GM12878 (cell line): ENCODE data around the gene MGA. TPM values are rescaled to one million over a fixed set of nuclear protein-coding genes. Genes with fewer than 3 reads are reported as not detected.

Source experiments
- BHLHE40 ChIP-seq, 2 experiments: fragments of 450-650 bp in 1 of 2; IDR thresholded peaks; 2 replicates each; pipeline ENCODE4 v1.6.1; 2011 to 2017; ENCODE audit warnings: low read depth in 2 of 2, borderline replicate concordance in 1 of 2, improper control_type of control experiment in 1 of 2, low read length in 1 of 2, mild to moderate bottlenecking in 1 of 2
- CBFB ChIP-seq: IDR thresholded peaks from 2 replicates; pipeline ENCODE4 v1.6.1; 2016; ENCODE audit warnings: antibody characterized with exemption, low read depth
- CBX3 ChIP-seq: fragments of 200-600 bp; sonication (generic); IDR thresholded peaks from 2 replicates; pipeline ENCODE4 v1.6.1; 2016; ENCODE audit warnings: low read depth, borderline replicate concordance
- CHD4 ChIP-seq: fragments of 200-600 bp; sonication (generic); IDR thresholded peaks from 2 replicates; pipeline ENCODE4 v1.6.1; 2016; ENCODE audit warnings: mild to moderate bottlenecking
- DPF2 ChIP-seq: fragments of 450-650 bp; IDR thresholded peaks from 2 replicates; pipeline ENCODE4 v1.6.1; 2017; ENCODE audit warnings: mild to moderate bottlenecking
- E2F8 ChIP-seq: fragments of 450-650 bp; IDR thresholded peaks from 2 replicates; pipeline ENCODE4 v1.6.1; 2018; ENCODE audit warnings: mild to moderate bottlenecking, low read depth, moderate library complexity; ENCODE audit not compliant: partially characterized antibody
- ETV6 ChIP-seq, 2 experiments: fragments of 450-650 bp in 1 of 2; IDR thresholded peaks in 1 of 2; conservative IDR thresholded peaks in 1 of 2; 2 replicates each; pipeline ENCODE4 v1.6.1; 2014; ENCODE audit warnings: antibody characterized with exemption in 1 of 2, borderline replicate concordance in 1 of 2, low read depth in 1 of 2, mild to moderate bottlenecking in 1 of 2, moderate library complexity in 1 of 2
- EZH2 ChIP-seq: IDR thresholded peaks from 2 replicates; pipeline ENCODE4 v1.6.1; 2012; ENCODE audit warnings: low read depth, mild to moderate bottlenecking, control low read depth, inconsistent platforms, low read length, borderline replicate concordance; ENCODE audit not compliant: control insufficient read depth
- GABPA ChIP-seq: IDR thresholded peaks from 2 replicates; pipeline ENCODE4 v1.6.1; 2014; ENCODE audit warnings: antibody characterized with exemption, low read depth, mild to moderate bottlenecking, inconsistent platforms
- HDGF ChIP-seq: fragments of 450-650 bp; IDR thresholded peaks from 2 replicates; pipeline ENCODE4 v1.6.1; 2016; ENCODE audit warnings: antibody characterized with exemption
- HSF1 ChIP-seq: fragments of 150-350 bp; IDR thresholded peaks from 2 replicates; pipeline ENCODE4 v1.6.1; 2014; ENCODE audit warnings: mild to moderate bottlenecking, low read depth, low read length
- IKZF2 ChIP-seq, 2 experiments: fragments of 450-650 bp; IDR thresholded peaks; 2 replicates each; pipeline ENCODE4 v1.6.1; 2017; ENCODE audit warnings: mild to moderate bottlenecking in 2 of 2, moderate library complexity in 2 of 2
- KDM1A ChIP-seq: fragments of 200-600 bp; sonication (generic); IDR thresholded peaks from 2 replicates; pipeline ENCODE4 v1.6.1; 2016; ENCODE audit warnings: borderline replicate concordance
- MTA2 ChIP-seq: fragments of 450-650 bp; IDR thresholded peaks from 2 replicates; pipeline ENCODE4 v1.6.1; 2016; ENCODE audit warnings: low read depth, mild to moderate bottlenecking, moderate library complexity
- NR2C2 ChIP-seq: IDR thresholded peaks from 2 replicates; pipeline ENCODE4 v1.6.1; 2011; ENCODE audit warnings: borderline replicate concordance, low read depth; ENCODE audit not compliant: control insufficient read depth, insufficient read length
- NRF1 ChIP-seq: conservative IDR thresholded peaks from 2 replicates; pipeline ENCODE4 v1.6.1; 2011; ENCODE audit warnings: mild to moderate bottlenecking, low read depth, low read length, improper control_type of control experiment
- RCOR1 ChIP-seq: conservative IDR thresholded peaks from 2 replicates; pipeline ENCODE4 v1.6.1; 2012; ENCODE audit warnings: low read depth, low read length, improper control_type of control experiment
- RELA ChIP-seq: fragments of 450-650 bp; IDR thresholded peaks from 2 replicates; pipeline ENCODE4 v1.8.0; 2014; ENCODE audit warnings: borderline replicate concordance; ENCODE audit not compliant: partially characterized antibody
- SMAD5 ChIP-seq: IDR thresholded peaks from 2 replicates; pipeline ENCODE4 v1.6.1; 2016; ENCODE audit warnings: antibody characterized with exemption, low read depth
- SUZ12 ChIP-seq: fragments of 200-600 bp; sonication (generic); IDR thresholded peaks from one replicate; pipeline ENCODE4 v1.6.1; 2018; ENCODE audit warnings: antibody characterized with exemption, mild to moderate bottlenecking; ENCODE audit not compliant: unreplicated experiment
- TAF1 ChIP-seq: IDR thresholded peaks from 2 replicates; pipeline ENCODE4 v1.6.1; 2011; ENCODE audit warnings: mild to moderate bottlenecking, low read depth, low read length, borderline replicate concordance
- TBL1XR1 ChIP-seq: IDR thresholded peaks from 2 replicates; pipeline ENCODE4 v1.6.1; 2012; ENCODE audit warnings: low read depth, low read length, improper control_type of control experiment
- ZBED1 ChIP-seq: IDR thresholded peaks from 2 replicates; pipeline ENCODE4 v1.6.1; 2016; ENCODE audit warnings: borderline replicate concordance
- ZNF207 ChIP-seq: fragments of 450-650 bp; IDR thresholded peaks from 2 replicates; pipeline ENCODE4 v1.6.1; 2014; ENCODE audit warnings: antibody characterized with exemption, mild to moderate bottlenecking, borderline replicate concordance
- ZNF217 ChIP-seq: fragments of 450-650 bp; IDR thresholded peaks from 2 replicates; pipeline ENCODE4 v1.6.1; 2017; ENCODE audit warnings: antibody characterized with exemption, mild to moderate bottlenecking
- polyA plus RNA-seq, 11 experiments: library from polyadenylated mRNA; depleted of rRNA in 4 of 11; unstranded in 6 of 11; stranded (reverse) in 5 of 11; fragments of >200 nt; fragmentation: Nextera tagmentation in 4 of 11; fragmentation: Illumina TruSeq in 1 of 11; extraction: Ambion mirVana in 4 of 11; extraction: Trizol in 1 of 11; gene quantifications; 1 replicate in 1 of 11; 2 replicates in 10 of 11; pipeline versions ENCODE4 v1.2.1 to v1.2.3, GENCODE V29; 2011 to 2016; ENCODE audit warnings: inconsistent platforms in 2 of 11, missing spikeins in 2 of 11, low read depth in 1 of 11
- total RNA-seq, 4 experiments: library from RNA; depleted of rRNA in 3 of 4; stranded (reverse); fragments of >200 nt in 3 of 4; fragmentation: Illumina TruSeq in 1 of 4; extraction: Trizol in 1 of 4; gene quantifications; 2 replicates each; pipeline versions ENCODE4 v1.2.1 to v1.2.3, GENCODE V29; 2013 to 2021

MGA gene
- total and polyA plus RNA-seq, 10 of the 15 experiments (the other 5 are each of a cell fraction or from before 2014, with no cell fraction given), result 2.6 to 29.6 (median 17.0) TPM

DNA sequence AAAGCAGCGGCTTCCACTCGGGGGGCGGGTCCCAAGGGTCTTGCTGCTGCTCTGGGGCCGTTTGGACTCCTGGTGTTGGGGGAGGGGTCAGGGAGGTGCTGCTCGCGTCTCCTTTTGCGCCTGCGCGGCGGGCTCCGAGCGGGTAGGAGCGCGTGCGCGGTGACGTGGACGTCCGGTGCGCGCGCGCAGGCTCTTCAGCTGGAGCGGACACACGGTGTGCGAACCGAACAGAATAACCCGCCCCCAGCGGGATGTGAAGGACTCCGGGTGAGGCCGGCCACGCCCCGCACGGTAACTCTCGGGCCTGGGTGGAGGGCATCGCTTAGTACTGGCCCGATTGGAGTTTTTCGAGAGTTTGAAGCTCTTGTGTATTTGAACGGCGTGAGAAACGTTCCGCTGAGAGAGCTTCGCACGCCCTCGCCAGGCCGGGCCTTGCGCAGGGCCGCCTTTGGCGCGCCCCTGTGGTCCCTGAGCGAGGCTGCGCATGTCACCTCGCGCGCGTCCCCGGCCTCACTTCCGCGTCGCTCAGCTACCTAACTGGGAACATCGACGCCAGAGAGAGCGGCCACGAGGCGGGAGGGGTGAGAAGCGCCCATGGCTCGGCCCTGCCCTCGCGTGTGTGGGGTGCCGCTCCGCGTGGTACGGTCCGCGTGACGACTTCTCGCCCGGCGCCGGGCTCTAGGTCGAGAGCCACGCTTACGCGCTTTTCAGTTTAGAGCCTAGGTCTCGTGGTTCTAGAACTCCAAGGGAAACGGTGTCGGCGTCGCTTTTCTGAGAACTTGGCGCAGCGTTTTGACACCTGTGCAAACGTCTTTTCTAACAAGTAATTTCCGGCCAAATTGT lies at the start of gene MGA (continued):
- 0 out of 2 replicates have a peak, but pooled peaks have one; percentile 52 for TF ChIP-seq HSF1
- TF ChIP-seq BHLHE40 (IDR thresholded peaks at IDR 0.05; ENCODE audit: borderline replicate concordance in 1 of 2, low read depth in 2 of 2, low read length in 1 of 2), result peak in 1 of 2 experiments; percentile 72; a peak in 2 of 4 replicates
- TF ChIP-seq CBFB, result no peak
- TF ChIP-seq ZBED1, result no peak
- TF ChIP-seq SUZ12, result no peak
- TF ChIP-seq RCOR1, result no peak
- TF ChIP-seq IKZF2 (IDR thresholded peaks at IDR 0.05), result peak in 1 of 2 experiments; percentile 30; a peak in 3 of 4 replicates
- no peak for TF ChIP-seq ZNF217
- peak; percentile 9; the same call in 1 of the 2 replicates for TF ChIP-seq ZNF207
- no peak for TF ChIP-seq TBL1XR1
- no peak for TF ChIP-seq EZH2
- TF ChIP-seq CBX3, result no peak
- peak; percentile 58 for TF ChIP-seq RELA
- TF ChIP-seq E2F8, result no peak
- peak; percentile 14; the same call in 1 of the 2 replicates for TF ChIP-seq HDGF
- no peak for TF ChIP-seq ETV6 (conservative IDR thresholded peaks at IDR 0.05 in 1 of 2, IDR thresholded peaks at IDR 0.05 in 1 of 2; ENCODE audit: borderline replicate concordance in 1 of 2, low read depth in 1 of 2)
- TF ChIP-seq NRF1, result peak; percentile 88
- no peak for TF ChIP-seq MTA2
- no peak for TF ChIP-seq KDM1A
- TF ChIP-seq NR2C2, result no peak
- peak; percentile 61 for TF ChIP-seq SMAD5
- 0 out of 2 replicates have a peak, but pooled peaks have one; percentile 59 for TF ChIP-seq DPF2
- TF ChIP-seq TAF1, result peak; percentile 39; the same call in 1 of the 2 replicates
- TF ChIP-seq CHD4, result no peak
- 0 out of 2 replicates have a peak, but pooled peaks have one; percentile 19 for TF ChIP-seq GABPA
